ENCODE measurements around the gene PRKCE. TPM values are rescaled to one million over a fixed set of nuclear protein-coding genes. Genes with fewer than 3 reads are reported as not detected.
A peak's percentile ranks its signal among the peaks of the same experiment; 100 is the strongest.

Gene PRKCE
- total and polyA plus RNA-seq, 2 of the 8 experiments (the other 6 are each of a cell fraction or from before 2014, with no cell fraction given): 0.54 to 2.1 TPM

DNA sequence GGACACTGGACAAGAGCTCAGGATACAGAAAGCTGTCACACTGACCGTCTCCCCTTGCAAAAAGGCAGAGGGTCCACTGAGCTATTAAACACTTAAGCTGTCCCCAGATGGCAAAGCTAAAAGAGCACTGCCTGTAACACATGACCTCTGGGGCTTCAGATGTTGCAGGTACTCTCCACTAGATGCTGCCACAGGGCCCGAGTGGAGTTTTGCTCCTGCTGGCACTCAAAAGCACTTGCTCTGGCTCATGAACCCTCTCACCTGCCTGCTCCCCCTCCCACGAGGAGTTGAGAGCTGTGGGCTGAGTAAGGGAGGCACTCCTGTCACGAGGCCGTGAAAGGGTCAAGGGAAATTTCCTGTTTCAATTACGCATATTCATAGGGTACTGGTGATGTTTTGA lies 227.9 kb downstream of the PRKCE start:
- no peak overlapping the region for H2BK15ac ChIP-seq (ENCODE audit: low read length)
- H3K27ac ChIP-seq (ENCODE audit: low read depth, low read length): no peak overlapping the region
- no peak overlapping the region for H3K18ac ChIP-seq (ENCODE audit: extremely low read depth, low read length)
- H3K36me3 ChIP-seq (ENCODE audit: control insufficient read depth in 2 of 4, insufficient read depth in 4 of 4, low read length in 3 of 4): no peaks in the 10 kb centered on the region
- no peak overlapping the region for H4K91ac ChIP-seq (replicated peaks; ENCODE audit: insufficient read length, low read length)
- TF ChIP-seq, protein P1, sequence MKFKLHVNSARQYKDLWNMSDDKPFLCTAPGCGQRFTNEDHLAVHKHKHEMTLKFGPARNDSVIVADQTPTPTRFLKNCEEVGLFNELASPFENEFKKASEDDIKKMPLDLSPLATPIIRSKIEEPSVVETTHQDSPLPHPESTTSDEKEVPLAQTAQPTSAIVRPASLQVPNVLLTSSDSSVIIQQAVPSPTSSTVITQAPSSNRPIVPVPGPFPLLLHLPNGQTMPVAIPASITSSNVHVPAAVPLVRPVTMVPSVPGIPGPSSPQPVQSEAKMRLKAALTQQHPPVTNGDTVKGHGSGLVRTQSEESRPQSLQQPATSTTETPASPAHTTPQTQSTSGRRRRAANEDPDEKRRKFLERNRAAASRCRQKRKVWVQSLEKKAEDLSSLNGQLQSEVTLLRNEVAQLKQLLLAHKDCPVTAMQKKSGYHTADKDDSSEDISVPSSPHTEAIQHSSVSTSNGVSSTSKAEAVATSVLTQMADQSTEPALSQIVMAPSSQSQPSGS (IDR thresholded peaks at IDR 0.05; ENCODE audit: low read length): no peak
- TF ChIP-seq, protein P2, sequence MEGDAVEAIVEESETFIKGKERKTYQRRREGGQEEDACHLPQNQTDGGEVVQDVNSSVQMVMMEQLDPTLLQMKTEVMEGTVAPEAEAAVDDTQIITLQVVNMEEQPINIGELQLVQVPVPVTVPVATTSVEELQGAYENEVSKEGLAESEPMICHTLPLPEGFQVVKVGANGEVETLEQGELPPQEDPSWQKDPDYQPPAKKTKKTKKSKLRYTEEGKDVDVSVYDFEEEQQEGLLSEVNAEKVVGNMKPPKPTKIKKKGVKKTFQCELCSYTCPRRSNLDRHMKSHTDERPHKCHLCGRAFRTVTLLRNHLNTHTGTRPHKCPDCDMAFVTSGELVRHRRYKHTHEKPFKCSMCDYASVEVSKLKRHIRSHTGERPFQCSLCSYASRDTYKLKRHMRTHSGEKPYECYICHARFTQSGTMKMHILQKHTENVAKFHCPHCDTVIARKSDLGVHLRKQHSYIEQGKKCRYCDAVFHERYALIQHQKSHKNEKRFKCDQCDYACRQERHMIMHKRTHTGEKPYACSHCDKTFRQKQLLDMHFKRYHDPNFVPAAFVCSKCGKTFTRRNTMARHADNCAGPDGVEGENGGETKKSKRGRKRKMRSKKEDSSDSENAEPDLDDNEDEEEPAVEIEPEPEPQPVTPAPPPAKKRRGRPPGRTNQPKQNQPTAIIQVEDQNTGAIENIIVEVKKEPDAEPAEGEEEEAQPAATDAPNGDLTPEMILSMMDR (IDR thresholded peaks at IDR 0.05; ENCODE audit: control extremely low read depth in 1 of 3, insufficient read depth in 1 of 3, low read depth in 1 of 3, low read length in 3 of 3): peak in 1 of 3 experiments; percentile 26; a peak in 1 of 4 replicates
- no peak overlapping the region for H3K4me2 ChIP-seq (ENCODE audit: insufficient read depth in 1 of 2, low read depth in 2 of 2, low read length in 2 of 2)
- H3K4me1 ChIP-seq (replicated peaks in 1 of 4; ENCODE audit: control insufficient read depth in 3 of 4, insufficient read depth in 4 of 4, low read length in 3 of 4): no peaks in the 10 kb centered on the region
- no peak overlapping the region for H2BK20ac ChIP-seq (ENCODE audit: low read length)
- no peak overlapping the region for H4K8ac ChIP-seq (ENCODE audit: extremely low read depth, insufficient read depth, low read length)
- no peak overlapping the region for H2BK5ac ChIP-seq (ENCODE audit: low read depth, low read length)
- no peaks in the 10 kb centered on the region for H3K79me1 ChIP-seq (ENCODE audit: low read depth, low read length)
- no peak overlapping the region for H4K5ac ChIP-seq (ENCODE audit: insufficient read length, low read depth, low read length)
- H3K56ac ChIP-seq (replicated peaks; ENCODE audit: insufficient read length, low read depth, low read length): no peak overlapping the region
- H3K27me3 ChIP-seq (replicated peaks in 1 of 4; ENCODE audit: control insufficient read depth in 3 of 4, extremely low read depth in 1 of 4, insufficient read depth in 3 of 4, low read length in 3 of 4): no peaks in the 10 kb centered on the region
- no peak overlapping the region for H2AK5ac ChIP-seq (ENCODE audit: low read depth, low read length)
- no peak overlapping the region for H2BK12ac ChIP-seq (ENCODE audit: low read depth, low read length)
- DNase-seq (ENCODE audit: low read depth in 1 of 2, low spot score in 2 of 2): no peak
- no peaks in the 10 kb centered on the region for H4K20me1 ChIP-seq (replicated peaks in 1 of 2; ENCODE audit: control insufficient read depth in 1 of 2, insufficient read depth in 2 of 2, low read length in 2 of 2)
- no peaks in the 10 kb centered on the region for H3K23me2 ChIP-seq (ENCODE audit: low read depth, low read length)
- H3K23ac ChIP-seq (ENCODE audit: insufficient read length): no peak overlapping the region
- peaks cover 8 to 12% of the 10 kb centered on the region in 2 experiments; a peak in 1 of 4 replicates for H3K9me3 ChIP-seq (ENCODE audit: insufficient read depth in 2 of 2, low read depth in 1 of 2, low read length in 1 of 2)
- CTCF ChIA-PET (ENCODE audit: partially characterized antibody): no interaction called here
- POLR2A ChIA-PET (ENCODE audit: partially characterized antibody): interaction anchor here (1.2 kb wide), 1 partner anchor 217 kb away, joined by 4 read pairs; no protein-coding TSS in a partner anchor
- H3K9ac ChIP-seq (replicated peaks in 1 of 4; ENCODE audit: extremely low read depth in 1 of 4, low read depth in 3 of 4, low read length in 3 of 4): no peak overlapping the region
- no peak overlapping the region for H3K14ac ChIP-seq (ENCODE audit: insufficient read length)
- WGBS, 2 experiments (ENCODE audit: extremely low coverage in 1 of 2, insufficient coverage in 1 of 2, insufficient read length in 1 of 2, insufficient replicate concordance in 2 of 2, low coverage in 1 of 2, low lambda C conversion rate in 2 of 2, missing lambda C conversion rate in 1 of 2): 78% methylated on average over 6 of the region's 6 CpGs; no CpG with 5 or more reads in 1 of the 2 experiments
- no peak overlapping the region for H3K4ac ChIP-seq (replicated peaks; ENCODE audit: insufficient read length, low read depth, low read length)
- no peak overlapping the region for H2AFZ ChIP-seq (ENCODE audit: low read length)
- no peak for FAIRE-seq
- no peaks in the 10 kb centered on the region for H3K79me2 ChIP-seq (ENCODE audit: control insufficient read depth in 1 of 2, insufficient read depth in 2 of 2, low read length in 2 of 2)
- H3K4me3 ChIP-seq (ENCODE audit: extremely low read depth in 1 of 4, insufficient read depth in 2 of 4, low read depth in 3 of 4, low read length in 4 of 4): no peak overlapping the region
- no peak overlapping the region for H2BK120ac ChIP-seq (replicated peaks; ENCODE audit: low read depth, low read length)
